Measurements from ENCODE around the gene ELL. TPM values are rescaled to one million over a fixed set of nuclear protein-coding genes. Genes with fewer than 3 reads are reported as not detected.
"Not testable (repeated sequence)": the region's sequence is repeated elsewhere in the genome, so short reads cannot be mapped to it uniquely, and the experiment has no call there.

ELL gene
- total RNA-seq, 1 donor from 2014 or later, result 7.6 TPM

GRCh38 chr19:18532168-18532890 is 10.5 kb upstream of the ELL start:
- no peak for DNase-seq (ENCODE audit: low read depth)
- H3K4me3 ChIP-seq (ENCODE audit: low read depth, low read length), result no peak overlapping the region
- TF ChIP-seq CTCF (conservative IDR thresholded peaks at IDR 0.05; ENCODE audit: low read depth, low read length), result no peak

GRCh38 chr19:18531485-18531884 is 9.6 kb upstream of the ELL start:
- no peak overlapping the region for H3K4me3 ChIP-seq (ENCODE audit: low read depth, low read length)
- DNase-seq (ENCODE audit: low read depth), result no peak

GRCh38 chr19:18529782-18530181 is 7.9 kb upstream of the ELL start:
- no peak for DNase-seq (ENCODE audit: low read depth)
- no peak for TF ChIP-seq CTCF (conservative IDR thresholded peaks at IDR 0.05; ENCODE audit: low read depth, low read length)

More at GRCh38 chr19:18531485-18531884, 9.6 kb upstream of the ELL start:
- TF ChIP-seq CTCF (conservative IDR thresholded peaks at IDR 0.05; ENCODE audit: low read depth, low read length), result no peak

GRCh38 chr19:18526316-18526715 is 4.4 kb upstream of the ELL start:
- no peak for DNase-seq (ENCODE audit: low read depth)
- H3K4me3 ChIP-seq (ENCODE audit: low read depth, low read length), result no peak overlapping the region
- no peak for TF ChIP-seq CTCF (conservative IDR thresholded peaks at IDR 0.05; ENCODE audit: low read depth, low read length)

More at GRCh38 chr19:18529782-18530181, 7.9 kb upstream of the ELL start:
- H3K4me3 ChIP-seq (ENCODE audit: low read depth, low read length), result no peak overlapping the region

- H3K4me3 ChIP-seq (ENCODE audit: low read depth, low read length), result no peak overlapping the region
- DNase-seq (ENCODE audit: low read depth), result no peak
- TF ChIP-seq CTCF (conservative IDR thresholded peaks at IDR 0.05; ENCODE audit: low read depth, low read length), result no peak
These were observed 2.0 kb upstream of the ELL start for GRCh38 chr19:18523841-18524240.

- DNase-seq (ENCODE audit: low read depth), result not testable (repeated sequence)
- peak overlapping the region; percentile 38 for H3K4me3 ChIP-seq (ENCODE audit: low read depth, low read length)
These were observed 1.1 kb upstream of the ELL start for GRCh38 chr19:18522862-18523440.

- peak; percentile 96 for DNase-seq (ENCODE audit: low read depth)
- peak; percentile 8 for TF ChIP-seq CTCF (conservative IDR thresholded peaks at IDR 0.05; ENCODE audit: low read depth, low read length)
- peak overlapping the region; percentile 98 for H3K4me3 ChIP-seq (ENCODE audit: low read depth, low read length)
These were observed 423 bp upstream of the ELL start for GRCh38 chr19:18522124-18522861.

Data from epithelial cell of proximal tubule (primary cell).